Epithelial cell of proximal tubule (primary cell): ENCODE data around the gene SMG9. TPM values are rescaled to one million over a fixed set of nuclear protein-coding genes. Genes with fewer than 3 reads are reported as not detected.
A peak's percentile ranks its signal among the peaks of the same experiment; 100 is the strongest.

Experiments
- DNase-seq: peaks from one replicate; pipeline ENCODE4 v3.0.0-alpha.2; 2011; ENCODE audit warnings: low read depth
- H3K4me3 ChIP-seq: 2 replicates; pipeline ENCODE4 v1.5.1; 2011; ENCODE audit warnings: low read depth, mild to moderate bottlenecking, low read length
- total RNA-seq: library from RNA; depleted of rRNA; stranded (reverse); fragments of >200 nt; gene quantifications from 2 replicates; pipeline ENCODE4 v1.2.3, GENCODE V29; 2015
- TF ChIP-seq, protein P1 (sequence below): conservative IDR thresholded peaks from 2 replicates; pipeline ENCODE4 v1.5.1; 2012; ENCODE audit warnings: low read depth, mild to moderate bottlenecking, low read length

SMG9 gene
- total RNA-seq, 1 donor from 2014 or later: 29.9 TPM

DNA sequence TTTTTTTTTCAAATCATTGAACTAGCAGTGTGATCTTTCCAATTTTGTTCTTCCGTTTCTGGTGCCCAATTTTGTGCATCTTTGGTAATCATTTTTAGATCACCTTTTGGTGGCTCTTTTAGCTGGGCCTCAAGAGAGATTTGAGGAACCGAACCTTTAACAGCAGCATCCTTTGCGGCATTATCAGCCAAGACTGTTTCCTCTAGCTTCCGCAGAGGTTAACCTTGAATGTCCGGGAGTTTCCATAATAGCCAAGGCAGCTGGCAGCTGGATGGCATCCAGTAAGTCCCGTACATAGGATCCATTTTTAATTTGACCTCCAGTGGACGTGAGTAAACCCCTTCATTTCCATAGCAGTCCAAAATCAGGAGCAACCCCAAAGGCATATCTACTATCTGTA is 29.3 kb downstream of the SMG9 start:
- TF ChIP-seq, protein P1, sequence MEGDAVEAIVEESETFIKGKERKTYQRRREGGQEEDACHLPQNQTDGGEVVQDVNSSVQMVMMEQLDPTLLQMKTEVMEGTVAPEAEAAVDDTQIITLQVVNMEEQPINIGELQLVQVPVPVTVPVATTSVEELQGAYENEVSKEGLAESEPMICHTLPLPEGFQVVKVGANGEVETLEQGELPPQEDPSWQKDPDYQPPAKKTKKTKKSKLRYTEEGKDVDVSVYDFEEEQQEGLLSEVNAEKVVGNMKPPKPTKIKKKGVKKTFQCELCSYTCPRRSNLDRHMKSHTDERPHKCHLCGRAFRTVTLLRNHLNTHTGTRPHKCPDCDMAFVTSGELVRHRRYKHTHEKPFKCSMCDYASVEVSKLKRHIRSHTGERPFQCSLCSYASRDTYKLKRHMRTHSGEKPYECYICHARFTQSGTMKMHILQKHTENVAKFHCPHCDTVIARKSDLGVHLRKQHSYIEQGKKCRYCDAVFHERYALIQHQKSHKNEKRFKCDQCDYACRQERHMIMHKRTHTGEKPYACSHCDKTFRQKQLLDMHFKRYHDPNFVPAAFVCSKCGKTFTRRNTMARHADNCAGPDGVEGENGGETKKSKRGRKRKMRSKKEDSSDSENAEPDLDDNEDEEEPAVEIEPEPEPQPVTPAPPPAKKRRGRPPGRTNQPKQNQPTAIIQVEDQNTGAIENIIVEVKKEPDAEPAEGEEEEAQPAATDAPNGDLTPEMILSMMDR: no peak
- no peak for DNase-seq
- no peak overlapping the region for H3K4me3 ChIP-seq

DNA sequence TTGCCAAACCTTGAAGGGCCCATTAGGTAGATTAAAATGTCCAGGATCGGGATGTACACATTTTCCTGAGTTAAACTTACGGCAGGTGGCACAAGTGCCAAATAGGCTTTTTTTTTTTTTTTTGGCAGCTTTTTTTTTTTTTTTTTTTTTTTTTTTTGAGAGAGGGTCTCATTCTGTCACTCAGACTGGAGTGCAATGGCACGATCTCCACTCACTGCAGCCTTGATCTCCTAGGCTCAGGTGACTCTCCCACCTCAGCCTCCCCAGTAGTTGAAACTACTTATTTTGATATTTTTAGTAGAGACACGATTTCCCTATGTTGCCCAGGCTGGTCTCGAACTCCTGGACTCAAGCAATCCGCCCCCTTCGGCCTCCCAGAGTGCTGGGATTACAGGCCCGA is 29.9 kb downstream of the SMG9 start:
- no peak overlapping the region for H3K4me3 ChIP-seq
- no peak for DNase-seq
- TF ChIP-seq, protein P1: no peak

DNA sequence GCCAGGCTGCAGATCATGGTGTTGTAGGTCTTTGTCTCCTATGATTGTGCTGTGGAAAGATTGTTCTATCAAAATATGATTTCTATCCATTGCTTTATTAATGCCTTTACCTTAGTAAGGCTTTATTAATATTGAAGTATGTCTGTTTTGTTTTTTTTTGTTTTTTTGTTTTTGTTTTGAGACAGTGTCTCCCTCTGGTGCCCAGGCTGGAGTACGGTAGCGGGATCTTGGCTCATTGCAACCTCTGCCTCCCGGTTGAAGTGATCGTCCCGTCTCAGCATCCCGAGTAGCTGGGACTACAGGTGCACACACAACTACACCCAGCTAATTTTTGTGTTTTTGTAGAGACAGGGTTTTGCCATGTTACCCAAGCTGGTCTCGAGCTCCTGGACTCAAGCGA is 31.2 kb downstream of the SMG9 start:
- TF ChIP-seq, protein P1: peak; percentile 34
- no peak for DNase-seq
- H3K4me3 ChIP-seq: no peak overlapping the region

DNA sequence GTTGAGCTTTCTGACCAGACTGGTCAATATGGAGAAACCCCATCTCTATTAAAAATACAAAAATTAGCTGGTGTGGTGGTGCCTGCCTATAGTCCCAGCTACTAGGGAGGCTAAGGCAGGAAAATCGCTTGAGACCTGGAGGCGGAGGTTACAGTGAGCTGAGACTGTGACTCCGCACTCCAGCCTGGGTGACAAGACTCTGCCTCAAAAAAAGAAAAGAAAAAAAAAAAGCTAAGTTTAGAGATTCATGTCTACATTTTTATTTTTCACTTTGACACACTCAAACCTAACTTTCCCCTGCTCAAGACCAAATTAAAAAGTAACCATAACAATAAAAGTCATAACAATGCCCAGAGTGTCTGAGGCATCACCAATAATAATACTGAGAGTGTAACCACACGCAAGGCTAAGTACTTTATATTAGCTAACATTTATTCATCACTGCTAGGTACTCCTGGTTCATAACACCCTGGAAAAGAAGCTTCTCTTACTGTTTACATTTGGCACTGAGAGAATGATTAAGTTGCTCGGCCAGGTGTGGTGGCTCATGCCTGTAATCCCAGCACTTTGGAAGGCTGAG is 33.2 kb downstream of the SMG9 start:
- TF ChIP-seq, protein P1: no peak
- DNase-seq: no peak
- H3K4me3 ChIP-seq: no peak overlapping the region

DNA sequence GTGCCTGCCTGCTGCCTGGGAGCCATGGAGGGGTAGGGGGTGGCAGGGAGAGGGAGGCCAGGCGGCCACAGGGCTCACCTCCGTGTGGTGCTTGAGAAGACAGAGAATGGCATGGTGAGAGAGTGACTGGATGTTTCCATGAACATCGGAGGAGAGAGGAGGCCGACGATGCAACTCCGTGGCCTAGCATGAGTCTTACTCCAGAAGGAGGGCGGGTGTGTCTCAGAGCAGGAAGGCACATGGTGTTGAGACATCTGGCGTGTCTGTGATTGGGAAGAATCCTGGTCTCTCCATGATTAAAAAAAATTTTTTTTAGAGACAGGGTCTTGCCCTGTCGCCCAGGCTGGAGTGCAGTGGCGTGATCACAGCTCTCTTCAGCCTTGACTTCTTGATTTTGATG is 33.8 kb downstream of the SMG9 start:
- H3K4me3 ChIP-seq: no peak overlapping the region
- TF ChIP-seq, protein P1: no peak
- no peak for DNase-seq

DNA sequence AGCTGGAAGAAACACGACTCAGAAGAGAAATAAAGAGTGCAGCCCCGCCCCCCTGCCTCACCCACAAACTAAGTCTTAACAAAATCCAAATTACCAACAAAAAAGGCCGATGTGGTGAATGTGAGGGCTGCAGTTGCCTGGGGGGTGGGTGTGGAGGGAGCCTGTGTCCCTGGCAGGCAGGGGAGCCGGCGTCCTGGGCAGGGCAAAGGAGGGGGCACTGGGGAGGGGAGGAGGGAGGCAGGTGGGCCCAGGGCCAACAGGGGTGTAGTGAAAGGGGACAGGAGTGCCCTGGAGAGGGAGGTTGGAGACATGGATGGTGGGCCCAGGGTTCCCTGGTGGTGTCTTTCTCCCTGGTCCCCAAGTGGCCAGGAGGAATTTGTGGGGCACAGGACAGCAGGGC is 34.8 kb downstream of the SMG9 start:
- no peak overlapping the region for H3K4me3 ChIP-seq
- TF ChIP-seq, protein P1: no peak
- DNase-seq: no peak

DNA sequence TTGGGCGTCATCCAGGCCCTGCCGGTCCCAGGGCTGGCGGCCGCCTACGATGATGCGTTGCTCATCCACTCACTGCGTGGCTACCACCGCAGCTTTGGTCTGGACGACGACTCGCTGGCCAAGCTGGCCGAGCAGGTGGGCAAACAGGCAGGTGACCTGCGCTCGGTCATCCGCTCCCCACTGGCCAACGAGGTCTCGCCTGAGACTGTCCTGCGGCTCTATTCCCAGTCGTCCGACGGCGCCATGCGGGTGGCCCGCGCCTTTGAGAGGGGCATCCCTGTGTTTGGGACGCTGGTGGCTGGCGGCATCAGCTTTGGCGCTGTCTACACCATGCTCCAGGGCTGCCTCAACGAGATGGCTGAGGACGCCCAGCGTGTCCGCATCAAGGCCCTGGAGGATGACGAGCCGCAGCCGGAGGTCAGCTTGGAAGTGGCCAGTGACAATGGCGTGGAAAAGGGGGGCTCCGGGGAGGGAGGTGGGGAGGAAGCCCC is 35.3 kb downstream of the SMG9 start:
- DNase-seq: no peak
- no peak overlapping the region for H3K4me3 ChIP-seq
- TF ChIP-seq, protein P1: no peak
